Upper lobe of right lung (tissue), 1 donor: Measurements from ENCODE around the gene PPIL1. TPM values are rescaled to one million over a fixed set of nuclear protein-coding genes. Genes with fewer than 3 reads are reported as not detected.

Experiments
- ATAC-seq: fragments of 200-7000 bp; cut with Tn5 transposase; one replicate; pipeline ENCODE4 v1.9.1; 2020; ENCODE audit warnings: mild to moderate bottlenecking, moderate library complexity
- DNase-seq: peaks from one replicate; pipeline ENCODE4 v3.0.0-alpha.2; 2020
- H3K27ac ChIP-seq: fragments of 200-600 bp; one replicate; pipeline ENCODE4 v1.8.0; 2022
- H3K27me3 ChIP-seq: fragments of 200-600 bp; one replicate; pipeline ENCODE4 v1.8.0; 2022; ENCODE audit warnings: mild to moderate bottlenecking
- H3K36me3 ChIP-seq: fragments of 200-600 bp; one replicate; pipeline ENCODE4 v1.8.0; 2022
- H3K4me1 ChIP-seq: fragments of 200-600 bp; one replicate; pipeline ENCODE4 v1.8.0; 2022
- H3K4me3 ChIP-seq: fragments of 200-600 bp; one replicate; pipeline ENCODE4 v1.8.0; 2022; ENCODE audit warnings: mild to moderate bottlenecking
- H3K9me3 ChIP-seq: fragments of 200-600 bp; one replicate; pipeline ENCODE4 v1.8.0; 2022
- intact Hi-C: fragments of 100-400 bp; cut with DNase I; formaldehyde crosslinking; loops from one replicate; pipeline ENCODE4 v1.11.0; 2022
- total RNA-seq: library from RNA; stranded (reverse); fragmentation: NEBNext Ultra II Directional; extraction: Animal tissue kit (Norgen Biotek cat#: 25700); gene quantifications from one replicate; pipeline ENCODE4 v1.2.1, GENCODE V29; 2021
- TF ChIP-seq, protein P1 (sequence below): fragments of 200-600 bp; IDR thresholded peaks from one replicate; pipeline ENCODE4 v1.8.0; 2022; ENCODE audit warnings: antibody characterized with exemption
- donor health status: DM: no; HTN: yes; CAD: no; lungs with severe emphysema.

The PPIL1 gene
- total RNA-seq, 1 donor from 2014 or later: 15.7 TPM

DNA sequence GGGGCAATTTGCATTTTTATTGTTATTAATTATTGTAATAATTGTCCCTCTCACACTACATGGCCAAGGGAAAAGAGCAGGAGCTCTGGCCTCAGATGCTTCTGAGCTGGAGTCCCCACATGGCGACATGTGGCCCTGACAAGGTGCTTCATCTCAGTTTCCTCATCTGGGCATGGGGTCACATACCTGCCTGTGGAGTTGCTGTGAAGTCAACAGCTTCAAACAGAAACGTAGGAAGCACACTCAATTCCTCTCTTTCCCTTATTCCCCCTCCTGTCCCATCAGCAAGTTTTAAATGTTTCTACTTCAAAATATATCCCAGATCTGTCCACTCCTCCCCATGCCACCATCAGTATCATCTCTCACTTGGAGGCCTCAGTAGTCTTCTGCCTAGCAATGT is 44.0 kb downstream of the PPIL1 start:
- ATAC-seq: no peak
- intact Hi-C loops: no loop called here
- Histone ChIP-seq H3K27ac (no peak overlapping the region), H3K27me3 (no peaks in the 10 kb centered on the region), H3K4me1 (peaks cover 27% of the 10 kb centered on the region), H3K9me3 (no peaks in the 10 kb centered on the region), H3K4me3 (no peak overlapping the region), H3K36me3 (no peaks in the 10 kb centered on the region)
- DNase-seq: no peak
- TF ChIP-seq, protein P1, sequence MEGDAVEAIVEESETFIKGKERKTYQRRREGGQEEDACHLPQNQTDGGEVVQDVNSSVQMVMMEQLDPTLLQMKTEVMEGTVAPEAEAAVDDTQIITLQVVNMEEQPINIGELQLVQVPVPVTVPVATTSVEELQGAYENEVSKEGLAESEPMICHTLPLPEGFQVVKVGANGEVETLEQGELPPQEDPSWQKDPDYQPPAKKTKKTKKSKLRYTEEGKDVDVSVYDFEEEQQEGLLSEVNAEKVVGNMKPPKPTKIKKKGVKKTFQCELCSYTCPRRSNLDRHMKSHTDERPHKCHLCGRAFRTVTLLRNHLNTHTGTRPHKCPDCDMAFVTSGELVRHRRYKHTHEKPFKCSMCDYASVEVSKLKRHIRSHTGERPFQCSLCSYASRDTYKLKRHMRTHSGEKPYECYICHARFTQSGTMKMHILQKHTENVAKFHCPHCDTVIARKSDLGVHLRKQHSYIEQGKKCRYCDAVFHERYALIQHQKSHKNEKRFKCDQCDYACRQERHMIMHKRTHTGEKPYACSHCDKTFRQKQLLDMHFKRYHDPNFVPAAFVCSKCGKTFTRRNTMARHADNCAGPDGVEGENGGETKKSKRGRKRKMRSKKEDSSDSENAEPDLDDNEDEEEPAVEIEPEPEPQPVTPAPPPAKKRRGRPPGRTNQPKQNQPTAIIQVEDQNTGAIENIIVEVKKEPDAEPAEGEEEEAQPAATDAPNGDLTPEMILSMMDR: no peak

DNA sequence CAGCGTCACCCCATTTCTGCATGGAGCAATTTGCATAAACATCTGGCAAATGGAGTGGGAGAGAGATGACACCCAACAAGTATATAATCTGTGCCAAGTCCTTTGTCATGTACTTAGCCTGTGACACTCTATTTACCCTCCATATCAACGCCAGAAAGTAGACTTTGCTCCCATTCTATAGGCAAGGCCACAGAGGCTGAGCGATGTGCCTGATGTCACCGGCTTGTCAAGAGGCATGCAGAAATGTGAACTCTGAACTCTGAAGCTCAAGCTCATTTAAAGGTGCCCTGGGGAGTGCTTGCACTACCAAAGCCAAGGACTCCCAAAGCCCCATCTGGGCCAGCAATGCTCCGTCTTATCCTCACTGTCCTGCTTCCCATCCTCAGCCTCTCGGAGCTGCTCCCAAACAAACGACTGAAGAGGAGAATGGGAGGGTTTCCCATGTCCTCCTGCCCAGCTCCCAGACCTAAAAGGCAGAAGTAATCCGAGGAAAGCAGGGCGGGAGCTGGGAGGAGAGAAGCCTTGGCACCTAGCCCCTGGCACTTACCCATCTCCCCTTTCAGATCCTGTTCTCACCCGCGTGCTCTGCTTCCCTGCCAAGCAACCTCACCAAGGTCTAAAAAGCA is 44.6 kb downstream of the PPIL1 start:
- no peak overlapping the region for H3K27ac ChIP-seq
- no peaks in the 10 kb centered on the region for H3K36me3 ChIP-seq
- intact Hi-C loops: no loop called here
- TF ChIP-seq, protein P1: no peak
- peaks cover 27% of the 10 kb centered on the region for H3K4me1 ChIP-seq
- H3K9me3 ChIP-seq: no peaks in the 10 kb centered on the region
- no peaks in the 10 kb centered on the region for H3K27me3 ChIP-seq
- no peak overlapping the region for H3K4me3 ChIP-seq
- ATAC-seq (peak; percentile 41), DNase-seq (no peak)

DNA sequence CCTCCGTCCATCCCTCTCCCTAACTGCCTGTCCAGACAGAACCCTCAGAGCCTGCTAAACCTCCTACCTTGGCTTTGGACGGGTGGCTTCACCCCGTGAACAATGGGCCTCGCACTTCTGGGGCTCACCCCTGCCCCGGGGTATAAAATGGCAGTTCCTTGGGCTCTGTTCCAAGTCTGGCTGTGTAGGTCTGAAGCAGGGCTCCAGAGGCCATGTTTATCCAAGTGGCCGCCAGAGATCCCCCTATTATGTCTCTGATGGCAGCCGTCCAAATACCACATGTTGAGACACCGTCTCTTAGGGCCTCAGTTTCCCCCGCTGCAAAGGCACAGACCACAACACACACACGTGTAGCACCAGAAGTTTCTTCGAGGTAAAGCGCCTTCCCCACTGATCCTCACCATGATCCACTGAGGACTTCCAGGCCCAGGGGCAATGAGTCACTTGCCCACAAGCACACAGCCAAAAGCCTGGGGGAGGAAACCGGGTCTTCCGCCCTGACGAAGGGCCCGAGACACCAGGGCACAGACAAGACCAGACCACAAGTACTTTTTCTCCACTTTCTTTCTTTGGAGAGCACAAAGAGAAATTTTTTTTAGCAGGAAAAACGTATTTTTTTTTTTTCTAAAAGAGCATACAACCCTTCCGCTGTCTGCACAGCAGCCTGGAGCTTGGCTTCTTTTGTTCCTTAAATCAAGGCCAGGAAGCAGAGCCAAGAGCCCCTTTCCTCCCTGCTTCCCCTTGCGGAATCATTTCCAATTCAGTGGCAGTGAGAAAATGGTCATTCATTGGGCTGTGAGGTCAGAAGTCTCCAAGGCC is 47.1 kb downstream of the PPIL1 start:
- no peaks in the 10 kb centered on the region for H3K9me3 ChIP-seq
- TF ChIP-seq, protein P1: no peak
- H3K27ac ChIP-seq: peak overlapping the region; percentile 19
- no peak overlapping the region for H3K4me3 ChIP-seq
- H3K27me3 ChIP-seq: no peaks in the 10 kb centered on the region
- H3K4me1 ChIP-seq: peaks cover 27% of the 10 kb centered on the region
- intact Hi-C loops: no loop called here
- ATAC-seq (peak; percentile 52), DNase-seq (no peak)
- no peaks in the 10 kb centered on the region for H3K36me3 ChIP-seq

DNA sequence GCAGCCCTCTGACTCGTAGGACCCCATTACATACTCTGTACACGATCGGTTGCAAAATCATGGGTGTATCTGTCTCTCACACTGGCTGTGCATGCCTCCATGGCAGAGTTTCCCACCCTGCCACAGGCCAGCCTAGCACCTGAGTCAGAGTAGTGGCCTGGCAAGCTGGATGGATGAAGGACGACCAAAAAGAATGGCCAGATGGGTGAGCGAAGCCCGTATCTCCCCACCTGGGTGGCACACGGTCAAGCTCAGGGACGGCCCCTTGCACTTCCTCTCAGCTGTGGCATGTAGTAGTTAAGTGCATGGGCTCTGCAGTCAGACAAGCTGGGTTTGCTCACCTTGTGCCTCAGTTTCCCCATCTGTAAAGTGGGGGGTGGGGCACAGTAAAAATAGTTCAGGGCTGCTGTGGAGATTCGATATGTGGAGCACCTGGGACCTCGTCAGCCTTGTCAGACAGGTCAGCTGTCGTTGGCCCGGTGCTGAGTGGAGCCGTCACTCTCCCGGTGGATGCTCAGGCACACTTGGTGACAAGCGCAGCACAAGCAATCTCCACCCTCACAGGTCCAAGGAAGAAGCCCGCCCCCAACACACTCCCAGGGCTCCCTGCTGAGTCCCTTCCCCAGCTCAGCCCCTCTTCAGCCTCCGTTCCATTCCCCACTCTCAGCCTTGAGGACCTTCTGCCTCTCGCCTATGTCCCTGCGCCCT is 47.9 kb downstream of the PPIL1 start:
- TF ChIP-seq, protein P1: no peak
- DNase-seq (no peak), ATAC-seq (no peak)
- no peaks in the 10 kb centered on the region for H3K9me3 ChIP-seq
- no peak overlapping the region for H3K27ac ChIP-seq
- H3K4me3 ChIP-seq: no peak overlapping the region
- no peaks in the 10 kb centered on the region for H3K36me3 ChIP-seq
- peaks cover 27% of the 10 kb centered on the region for H3K4me1 ChIP-seq
- intact Hi-C loops: no loop called here
- H3K27me3 ChIP-seq: no peaks in the 10 kb centered on the region

DNA sequence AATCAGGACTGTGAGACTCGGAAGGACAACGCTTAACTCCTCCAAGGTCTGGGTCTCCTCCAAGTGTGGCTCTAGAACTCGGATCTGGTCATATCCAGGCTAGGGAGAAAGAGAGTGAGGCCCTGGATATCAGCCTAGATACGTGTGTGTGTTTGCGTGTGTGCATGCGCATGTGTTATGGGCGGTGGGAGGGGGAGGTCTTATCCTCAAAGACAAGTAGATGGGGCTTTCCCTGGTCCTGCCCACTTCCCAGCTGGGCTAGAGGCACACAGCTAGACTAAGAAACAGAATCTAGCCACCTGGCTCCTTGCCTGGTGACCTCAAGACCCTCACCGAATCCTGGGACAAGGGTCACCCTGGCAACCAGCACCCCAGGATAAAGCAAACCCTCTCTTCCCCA is 48.6 kb downstream of the PPIL1 start:
- H3K27me3 ChIP-seq: no peaks in the 10 kb centered on the region
- intact Hi-C loops: no loop called here
- TF ChIP-seq, protein P1: no peak
- DNase-seq (no peak), ATAC-seq (no peak)
- no peaks in the 10 kb centered on the region for H3K9me3 ChIP-seq
- H3K36me3 ChIP-seq: no peaks in the 10 kb centered on the region
- no peak overlapping the region for H3K27ac ChIP-seq
- H3K4me3 ChIP-seq: no peak overlapping the region
- peaks cover 27% of the 10 kb centered on the region for H3K4me1 ChIP-seq
